ENCODE data around the gene UTP25.
"Not testable (repeated sequence)": the region's sequence is repeated elsewhere in the genome, so short reads cannot be mapped to it uniquely, and the experiment has no call there.

The UTP25 gene

DNA sequence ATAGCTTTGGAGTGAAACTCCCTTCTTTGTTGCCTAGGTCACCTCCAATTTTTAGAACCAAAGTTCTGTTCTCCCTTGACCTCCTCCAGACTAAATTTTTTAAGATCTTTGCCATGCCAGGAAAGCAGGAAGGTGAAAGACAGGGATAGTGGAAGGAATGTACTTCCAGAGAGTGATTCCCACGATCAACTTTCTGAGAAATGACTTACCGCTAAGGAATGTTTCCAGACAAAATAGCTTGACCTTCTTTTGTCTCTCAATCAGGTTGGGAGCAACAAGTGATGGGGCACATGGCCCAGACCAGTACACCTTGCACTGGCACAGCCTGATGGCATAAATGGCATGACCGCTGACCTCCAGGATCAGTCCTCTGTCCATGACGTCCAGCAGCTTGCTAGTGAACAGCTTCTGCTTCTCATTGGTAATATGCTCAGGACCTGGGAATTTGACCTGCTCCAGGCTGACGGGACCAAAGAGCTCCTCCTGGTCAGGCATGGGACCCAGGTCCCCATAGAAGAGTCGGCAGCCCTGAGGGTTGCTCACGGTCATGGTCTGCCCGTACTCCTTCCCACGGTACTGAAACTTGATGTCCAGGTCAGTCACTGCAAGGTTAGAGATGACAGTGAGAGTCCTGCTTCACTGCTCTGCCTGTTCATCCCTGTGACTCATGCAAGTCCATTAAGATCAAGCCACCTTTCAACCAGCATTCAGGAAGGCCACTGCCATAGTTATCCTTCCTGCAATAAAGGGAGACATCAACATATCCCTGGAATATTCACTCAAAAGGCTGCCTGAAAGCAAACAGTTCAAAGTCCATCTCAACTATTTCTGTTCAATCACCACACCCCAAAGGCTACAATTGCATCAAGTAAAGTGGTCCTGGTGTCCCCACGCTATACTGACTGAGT, 37.2 kb upstream of the UTP25 start:
- Histone ChIP-seq H3K36me3 (ENCODE audit: control insufficient read depth, insufficient read depth, low read length) (peaks cover 53% of the 10 kb centered on the region), H3K4me1 (ENCODE audit: control insufficient read depth, insufficient read depth, low read length) (no peaks in the 10 kb centered on the region), H3K27me3 (ENCODE audit: control insufficient read depth, insufficient read depth, low read length) (no peaks in the 10 kb centered on the region), H3K9ac (ENCODE audit: low read depth, low read length) (no peak overlapping the region), H3K9me3 (ENCODE audit: control insufficient read depth, insufficient read depth, low read length) (no peaks in the 10 kb centered on the region), H3K4me3 (ENCODE audit: low read depth, low read length) (no peak overlapping the region), H3K27ac (ENCODE audit: low read depth, low read length) (no peak overlapping the region)

GRCh38 chr1:209791920-209792319, 35.9 kb upstream of the UTP25 start:
- Histone ChIP-seq H3K9me3 (ENCODE audit: control insufficient read depth, insufficient read depth, low read length) (no peaks in the 10 kb centered on the region), H3K27ac (ENCODE audit: low read depth, low read length) (no peak overlapping the region), H3K4me1 (ENCODE audit: control insufficient read depth, insufficient read depth, low read length) (no peaks in the 10 kb centered on the region), H3K4me3 (ENCODE audit: low read depth, low read length) (no peak overlapping the region), H3K36me3 (ENCODE audit: control insufficient read depth, insufficient read depth, low read length) (peaks cover 53% of the 10 kb centered on the region), H3K9ac (ENCODE audit: low read depth, low read length) (no peak overlapping the region), H3K27me3 (ENCODE audit: control insufficient read depth, insufficient read depth, low read length) (no peaks in the 10 kb centered on the region)

DNA sequence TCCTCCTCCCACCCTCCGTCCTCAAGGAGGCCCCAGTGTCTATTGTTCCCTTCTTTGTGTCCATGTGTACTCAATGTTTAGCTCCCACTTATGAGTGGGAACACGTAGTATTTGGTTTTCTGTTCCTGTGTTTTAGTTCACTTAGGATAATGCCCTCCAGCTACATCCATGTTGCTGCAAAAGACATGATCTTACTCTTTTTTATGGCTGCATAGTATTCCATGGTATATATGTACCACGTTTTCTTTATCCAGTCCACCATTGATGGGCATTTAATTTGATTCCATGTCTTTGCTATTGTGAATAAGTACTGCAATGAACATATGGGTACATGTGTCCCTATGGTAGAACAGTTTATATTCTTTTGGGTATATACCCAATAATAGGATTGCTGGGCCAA, 34.1 kb upstream of the UTP25 start:
- not testable (repeated sequence) for H3K4me3 ChIP-seq (ENCODE audit: low read depth, low read length); H3K9me3 ChIP-seq (ENCODE audit: control insufficient read depth, insufficient read depth, low read length); H3K4me1 ChIP-seq (ENCODE audit: control insufficient read depth, insufficient read depth, low read length); H3K27me3 ChIP-seq (ENCODE audit: control insufficient read depth, insufficient read depth, low read length); H3K27ac ChIP-seq (ENCODE audit: low read depth, low read length); H3K9ac ChIP-seq (ENCODE audit: low read depth, low read length)
- H3K36me3 ChIP-seq (ENCODE audit: control insufficient read depth, insufficient read depth, low read length): peaks cover 48% of the 10 kb centered on the region

DNA sequence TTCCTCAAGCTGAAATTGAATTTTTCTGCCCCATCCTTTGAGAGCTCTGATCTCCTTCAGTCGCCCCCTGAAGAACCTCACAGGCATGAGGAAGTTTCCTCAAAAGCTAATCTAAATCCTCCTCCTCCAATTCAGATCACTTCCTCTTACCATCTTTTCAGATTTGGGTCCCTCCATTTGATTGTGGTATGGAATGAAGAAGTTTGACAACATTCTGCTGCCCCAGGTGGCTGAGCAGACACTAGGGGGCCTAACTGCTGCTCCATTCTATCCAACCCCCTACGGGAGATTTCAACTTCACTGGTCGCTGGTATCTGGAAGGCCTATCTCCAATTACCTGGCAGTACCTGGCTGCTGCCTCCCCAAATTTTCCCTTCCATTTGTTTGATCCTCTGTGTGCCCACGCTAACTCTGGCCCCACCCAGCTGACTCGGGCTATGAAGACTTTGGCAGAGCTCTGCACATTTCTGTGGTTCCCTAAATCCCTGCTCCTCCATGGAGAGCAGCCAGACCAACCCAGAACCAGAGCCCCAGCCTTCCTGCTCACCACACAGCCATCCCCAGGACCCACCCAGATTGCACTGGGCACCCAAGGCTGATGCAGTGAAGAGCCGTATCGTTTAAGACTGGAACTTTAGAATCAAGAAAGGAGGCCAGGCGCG, 29.7 kb upstream of the UTP25 start:
- Histone ChIP-seq H3K9ac (ENCODE audit: low read depth, low read length) (no peak overlapping the region), H3K4me3 (ENCODE audit: low read depth, low read length) (no peak overlapping the region), H3K27me3 (ENCODE audit: control insufficient read depth, insufficient read depth, low read length) (no peaks in the 10 kb centered on the region), H3K4me1 (ENCODE audit: control insufficient read depth, insufficient read depth, low read length) (no peaks in the 10 kb centered on the region), H3K27ac (ENCODE audit: low read depth, low read length) (no peak overlapping the region), H3K36me3 (ENCODE audit: control insufficient read depth, insufficient read depth, low read length) (peaks cover 19% of the 10 kb centered on the region), H3K9me3 (ENCODE audit: control insufficient read depth, insufficient read depth, low read length) (no peaks in the 10 kb centered on the region)

- H3K36me3 ChIP-seq (ENCODE audit: control insufficient read depth, insufficient read depth, low read length): peaks cover 4% of the 10 kb centered on the region; the same call in 1 of the 2 replicates
- H3K4me1 ChIP-seq (ENCODE audit: control insufficient read depth, insufficient read depth, low read length): peaks cover under 1% of the 10 kb centered on the region
- H3K9ac ChIP-seq (ENCODE audit: low read depth, low read length): no peak overlapping the region
- H3K27me3 ChIP-seq (ENCODE audit: control insufficient read depth, insufficient read depth, low read length): no peaks in the 10 kb centered on the region
- no peak overlapping the region for H3K27ac ChIP-seq (ENCODE audit: low read depth, low read length)
- H3K9me3 ChIP-seq (ENCODE audit: control insufficient read depth, insufficient read depth, low read length): no peaks in the 10 kb centered on the region
- no peak overlapping the region for H3K4me3 ChIP-seq (ENCODE audit: low read depth, low read length)
Measured at GRCh38 chr1:209800984-209801834, 26.6 kb upstream of the UTP25 start.

GRCh38 chr1:209802117-209802779, 25.5 kb upstream of the UTP25 start:
- H3K4me1 ChIP-seq (ENCODE audit: control insufficient read depth, insufficient read depth, low read length): peaks cover 5% of the 10 kb centered on the region
- H3K27ac ChIP-seq (ENCODE audit: low read depth, low read length): no peak overlapping the region
- H3K27me3 ChIP-seq (ENCODE audit: control insufficient read depth, insufficient read depth, low read length): no peaks in the 10 kb centered on the region
- no peaks in the 10 kb centered on the region for H3K9me3 ChIP-seq (ENCODE audit: control insufficient read depth, insufficient read depth, low read length)
- H3K4me3 ChIP-seq (ENCODE audit: low read depth, low read length): no peak overlapping the region
- H3K36me3 ChIP-seq (ENCODE audit: control insufficient read depth, insufficient read depth, low read length): peaks cover 4% of the 10 kb centered on the region; the same call in 1 of the 2 replicates
- H3K9ac ChIP-seq (ENCODE audit: low read depth, low read length): no peak overlapping the region

DNA sequence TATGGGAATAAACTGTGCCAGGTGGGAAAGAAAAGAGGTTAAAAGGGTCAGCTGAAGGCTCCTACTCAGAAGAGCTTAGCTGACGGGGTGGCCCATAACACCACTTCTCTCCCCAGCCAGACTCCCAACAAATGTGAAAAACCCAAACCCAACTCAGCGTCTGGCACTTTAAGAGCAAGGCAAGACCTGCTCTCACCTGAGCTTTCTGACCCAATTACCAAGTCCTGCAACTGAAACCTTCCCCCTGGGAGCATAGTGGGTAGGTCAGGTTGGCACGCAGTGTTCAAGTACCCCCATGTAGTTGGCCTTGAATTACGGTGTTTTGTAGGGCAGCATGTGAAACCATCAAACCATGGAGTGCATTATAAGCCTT, 25.0 kb upstream of the UTP25 start:
- H3K27ac ChIP-seq (ENCODE audit: low read depth, low read length): no peak overlapping the region
- no peaks in the 10 kb centered on the region for H3K27me3 ChIP-seq (ENCODE audit: control insufficient read depth, insufficient read depth, low read length)
- no peak overlapping the region for H3K9ac ChIP-seq (ENCODE audit: low read depth, low read length)
- no peaks in the 10 kb centered on the region for H3K9me3 ChIP-seq (ENCODE audit: control insufficient read depth, insufficient read depth, low read length)
- H3K36me3 ChIP-seq (ENCODE audit: control insufficient read depth, insufficient read depth, low read length): peaks cover 4% of the 10 kb centered on the region; the same call in 1 of the 2 replicates
- H3K4me3 ChIP-seq (ENCODE audit: low read depth, low read length): no peak overlapping the region
- peaks cover 5% of the 10 kb centered on the region for H3K4me1 ChIP-seq (ENCODE audit: control insufficient read depth, insufficient read depth, low read length)

DNA sequence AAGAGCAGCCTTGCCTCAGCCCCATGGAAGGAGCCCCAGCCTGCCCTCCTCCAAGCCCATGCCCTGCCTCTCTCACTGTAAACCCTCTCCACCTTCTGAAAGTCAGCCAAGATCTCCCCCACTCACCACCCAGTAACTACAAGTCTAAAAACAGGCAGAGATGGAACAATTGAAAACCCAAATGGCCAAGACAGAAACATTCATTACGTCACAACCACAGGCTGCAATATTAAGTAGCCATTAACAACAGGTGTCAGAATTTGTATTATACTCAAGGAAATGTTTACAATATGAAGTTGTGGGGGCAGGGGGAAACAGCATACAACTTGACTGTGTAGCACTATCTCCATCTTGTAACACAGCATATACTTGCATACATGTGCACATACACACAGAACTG, 24.2 kb upstream of the UTP25 start:
- H3K9me3 ChIP-seq (ENCODE audit: control insufficient read depth, insufficient read depth, low read length): no peaks in the 10 kb centered on the region
- H3K27ac ChIP-seq (ENCODE audit: low read depth, low read length): no peak overlapping the region
- H3K36me3 ChIP-seq (ENCODE audit: control insufficient read depth, insufficient read depth, low read length): peaks cover 4% of the 10 kb centered on the region; the same call in 1 of the 2 replicates
- no peaks in the 10 kb centered on the region for H3K27me3 ChIP-seq (ENCODE audit: control insufficient read depth, insufficient read depth, low read length)
- peaks cover 5% of the 10 kb centered on the region for H3K4me1 ChIP-seq (ENCODE audit: control insufficient read depth, insufficient read depth, low read length)
- no peak overlapping the region for H3K4me3 ChIP-seq (ENCODE audit: low read depth, low read length)
- H3K9ac ChIP-seq (ENCODE audit: low read depth, low read length): no peak overlapping the region

- Histone ChIP-seq H3K27me3 (ENCODE audit: control insufficient read depth, insufficient read depth, low read length) (no peaks in the 10 kb centered on the region), H3K36me3 (ENCODE audit: control insufficient read depth, insufficient read depth, low read length) (no peaks in the 10 kb centered on the region), H3K4me3 (ENCODE audit: low read depth, low read length) (peak overlapping the region; percentile 94), H3K9ac (ENCODE audit: low read depth, low read length) (peak overlapping the region; percentile 65), H3K9me3 (ENCODE audit: control insufficient read depth, insufficient read depth, low read length) (no peaks in the 10 kb centered on the region), H3K27ac (ENCODE audit: low read depth, low read length) (no peak overlapping the region), H3K4me1 (ENCODE audit: control insufficient read depth, insufficient read depth, low read length) (peaks cover 5% of the 10 kb centered on the region)
Measured at GRCh38 chr1:209805341-209805781, 22.4 kb upstream of the UTP25 start.

Data from HUES48 (cell line).